Panc1 (cell line): ENCODE results near the gene PLA2G4C. TPM values are rescaled to one million over a fixed set of nuclear protein-coding genes. Genes with fewer than 3 reads are reported as not detected.

Experiments
- ATAC-seq: fragments of 200-7000 bp; cut with Tn5 transposase; 2 replicates; pipeline ENCODE4 v1.9.1; 2020; ENCODE audit warnings: mild to moderate bottlenecking, moderate library complexity
- BruUV-seq: library from RNA; stranded (reverse); fragments of 400-500 nt; replicated peaks from 2 replicates; lab custom pipeline; 2021; lab: Mats Ljungman, UMichigan
- CTCF ChIA-PET: fragments of 300-600 bp; sonication (Branson Sonifier 250); formaldehyde crosslinking; loops from one replicate; lab custom pipeline; 2022; ENCODE audit warnings: antibody characterized with exemption; lab: Charles Lee
- POLR2A ChIA-PET: fragments of 300-600 bp; sonication (Branson Sonifier 250); formaldehyde crosslinking; loops from one replicate; lab custom pipeline; 2022; ENCODE audit warnings: antibody characterized with exemption; lab: Charles Lee
- DNase-seq: peaks from one replicate; pipeline ENCODE4 v3.0.0-alpha.2; 2010; ENCODE audit warnings: low read depth, low spot score
- H3K27ac ChIP-seq: 2 replicates; pipeline ENCODE4 v1.5.1; 2011; ENCODE audit warnings: mild to moderate bottlenecking, low read length, inconsistent platforms
- H3K27me3 ChIP-seq: fragments of 200-500 bp; sonication (Bioruptor generic); 2 replicates; pipeline ENCODE4 v1.6.0; 2014; ENCODE audit warnings: low read length, inconsistent platforms; ENCODE audit not compliant: control insufficient read depth, insufficient read depth
- H3K36me3 ChIP-seq: fragments of 200-500 bp; sonication (Bioruptor generic); 2 replicates; pipeline ENCODE4 v1.5.1; 2014; ENCODE audit warnings: inconsistent platforms, mild to moderate bottlenecking, low read length, moderate library complexity; ENCODE audit not compliant: control insufficient read depth, insufficient read depth
- H3K4me1 ChIP-seq: 2 replicates; pipeline ENCODE4 v1.5.1; 2011; ENCODE audit warnings: inconsistent platforms, mild to moderate bottlenecking, low read length, moderate library complexity; ENCODE audit not compliant: control insufficient read depth, insufficient read depth
- H3K4me3 ChIP-seq, 2 experiments: 2 replicates each; pipeline ENCODE4 v1.5.1; 2011 to 2012; ENCODE audit warnings: low read depth in 2 of 2, low read length in 2 of 2, mild to moderate bottlenecking in 2 of 2, inconsistent platforms in 1 of 2, moderate library complexity in 1 of 2
- H3K9me3 ChIP-seq: fragments of 200-500 bp; sonication (Bioruptor generic); 2 replicates; pipeline ENCODE4 v1.5.1; 2014; ENCODE audit warnings: low read depth, mild to moderate bottlenecking, inconsistent platforms, low read length, moderate library complexity; ENCODE audit not compliant: control insufficient read depth, insufficient read depth
- POLR2AphosphoS5 ChIP-seq: IDR thresholded peaks from 2 replicates; pipeline ENCODE4 v1.6.1; 2012; ENCODE audit warnings: mild to moderate bottlenecking, low read depth, low read length, moderate library complexity
- SIN3A ChIP-seq: IDR thresholded peaks from 2 replicates; pipeline ENCODE4 v1.6.1; 2012; ENCODE audit warnings: low read depth, mild to moderate bottlenecking, low read length, moderate library complexity, borderline replicate concordance; ENCODE audit not compliant: insufficient read depth
- TCF7L2 ChIP-seq: IDR thresholded peaks from 2 replicates; pipeline ENCODE4 v1.6.1; 2011; ENCODE audit warnings: mild to moderate bottlenecking, low read depth, low read length, inconsistent platforms
- in situ Hi-C: cut with HindIII; loops from 2 replicates; pipeline ENCODE4 v1.10.0; 2016; ENCODE audit warnings: low sequenced_read_pairs, low pct_unique_long_range_greater_than_20kb
- intact Hi-C: fragments of 100-400 bp; cut with micrococcal nuclease; formaldehyde crosslinking; loops from one replicate; pipeline ENCODE4 v1.10.0; 2022; ENCODE audit not compliant: unreplicated experiment
- total RNA-seq: library from RNA; stranded (reverse); gene quantifications from one replicate; pipeline ENCODE4 v1.2.1, GENCODE V29; 2021; ENCODE audit not compliant: unreplicated experiment
- TF ChIP-seq, protein P1 (sequence below): fragments of 450-650 bp; IDR thresholded peaks from 2 replicates; pipeline ENCODE4 v1.5.1; 2017; ENCODE audit warnings: mild to moderate bottlenecking
- TF ChIP-seq, protein P2 (sequence below), 2 experiments: IDR thresholded peaks; 2 replicates each; pipeline ENCODE4 v1.6.1; 2011 to 2012; ENCODE audit warnings: low read depth in 2 of 2, control low read depth in 1 of 2, low read length in 1 of 2, mild to moderate bottlenecking in 1 of 2, moderate library complexity in 1 of 2; ENCODE audit not compliant: insufficient read depth in 1 of 2

Gene PLA2G4C
- total RNA-seq, 1 experiment from 2014 or later = 2.0 TPM

DNA sequence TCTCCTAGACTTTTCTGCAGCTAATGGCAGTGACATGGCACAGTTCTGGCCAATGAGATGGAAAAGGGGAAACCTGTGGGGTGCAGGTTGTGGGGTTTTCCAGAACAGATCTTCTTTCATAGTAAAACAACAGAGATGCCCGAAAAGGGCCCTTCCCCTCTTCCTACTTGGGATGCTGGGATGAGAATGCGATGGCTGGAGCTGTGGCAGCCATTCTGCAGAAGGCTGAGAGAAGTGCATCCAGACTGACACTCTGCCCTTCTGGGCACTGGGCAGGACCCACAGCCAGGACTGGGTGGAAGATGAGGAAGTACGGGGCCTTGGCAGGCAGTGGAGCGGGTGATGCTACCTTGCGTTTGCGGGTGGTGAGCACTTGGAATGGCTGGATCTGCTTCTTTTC is 16.9 kb upstream of the PLA2G4C start:
- in situ Hi-C loops (no loop called here), intact Hi-C loops (no loop called here)
- Histone ChIP-seq H3K27me3 (no peaks in the 10 kb centered on the region), H3K4me3 (no peak overlapping the region), H3K9me3 (no peaks in the 10 kb centered on the region), H3K4me1 (no peaks in the 10 kb centered on the region), H3K36me3 (no peaks in the 10 kb centered on the region), H3K27ac (no peak overlapping the region)
- no peak for ATAC-seq
- ChIA-PET CTCF (no interaction called here), POLR2A (no interaction called here)
- DNase-seq = no peak
- TF ChIP-seq, protein P1, sequence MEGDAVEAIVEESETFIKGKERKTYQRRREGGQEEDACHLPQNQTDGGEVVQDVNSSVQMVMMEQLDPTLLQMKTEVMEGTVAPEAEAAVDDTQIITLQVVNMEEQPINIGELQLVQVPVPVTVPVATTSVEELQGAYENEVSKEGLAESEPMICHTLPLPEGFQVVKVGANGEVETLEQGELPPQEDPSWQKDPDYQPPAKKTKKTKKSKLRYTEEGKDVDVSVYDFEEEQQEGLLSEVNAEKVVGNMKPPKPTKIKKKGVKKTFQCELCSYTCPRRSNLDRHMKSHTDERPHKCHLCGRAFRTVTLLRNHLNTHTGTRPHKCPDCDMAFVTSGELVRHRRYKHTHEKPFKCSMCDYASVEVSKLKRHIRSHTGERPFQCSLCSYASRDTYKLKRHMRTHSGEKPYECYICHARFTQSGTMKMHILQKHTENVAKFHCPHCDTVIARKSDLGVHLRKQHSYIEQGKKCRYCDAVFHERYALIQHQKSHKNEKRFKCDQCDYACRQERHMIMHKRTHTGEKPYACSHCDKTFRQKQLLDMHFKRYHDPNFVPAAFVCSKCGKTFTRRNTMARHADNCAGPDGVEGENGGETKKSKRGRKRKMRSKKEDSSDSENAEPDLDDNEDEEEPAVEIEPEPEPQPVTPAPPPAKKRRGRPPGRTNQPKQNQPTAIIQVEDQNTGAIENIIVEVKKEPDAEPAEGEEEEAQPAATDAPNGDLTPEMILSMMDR = no peak
- TF ChIP-seq, protein P2, sequence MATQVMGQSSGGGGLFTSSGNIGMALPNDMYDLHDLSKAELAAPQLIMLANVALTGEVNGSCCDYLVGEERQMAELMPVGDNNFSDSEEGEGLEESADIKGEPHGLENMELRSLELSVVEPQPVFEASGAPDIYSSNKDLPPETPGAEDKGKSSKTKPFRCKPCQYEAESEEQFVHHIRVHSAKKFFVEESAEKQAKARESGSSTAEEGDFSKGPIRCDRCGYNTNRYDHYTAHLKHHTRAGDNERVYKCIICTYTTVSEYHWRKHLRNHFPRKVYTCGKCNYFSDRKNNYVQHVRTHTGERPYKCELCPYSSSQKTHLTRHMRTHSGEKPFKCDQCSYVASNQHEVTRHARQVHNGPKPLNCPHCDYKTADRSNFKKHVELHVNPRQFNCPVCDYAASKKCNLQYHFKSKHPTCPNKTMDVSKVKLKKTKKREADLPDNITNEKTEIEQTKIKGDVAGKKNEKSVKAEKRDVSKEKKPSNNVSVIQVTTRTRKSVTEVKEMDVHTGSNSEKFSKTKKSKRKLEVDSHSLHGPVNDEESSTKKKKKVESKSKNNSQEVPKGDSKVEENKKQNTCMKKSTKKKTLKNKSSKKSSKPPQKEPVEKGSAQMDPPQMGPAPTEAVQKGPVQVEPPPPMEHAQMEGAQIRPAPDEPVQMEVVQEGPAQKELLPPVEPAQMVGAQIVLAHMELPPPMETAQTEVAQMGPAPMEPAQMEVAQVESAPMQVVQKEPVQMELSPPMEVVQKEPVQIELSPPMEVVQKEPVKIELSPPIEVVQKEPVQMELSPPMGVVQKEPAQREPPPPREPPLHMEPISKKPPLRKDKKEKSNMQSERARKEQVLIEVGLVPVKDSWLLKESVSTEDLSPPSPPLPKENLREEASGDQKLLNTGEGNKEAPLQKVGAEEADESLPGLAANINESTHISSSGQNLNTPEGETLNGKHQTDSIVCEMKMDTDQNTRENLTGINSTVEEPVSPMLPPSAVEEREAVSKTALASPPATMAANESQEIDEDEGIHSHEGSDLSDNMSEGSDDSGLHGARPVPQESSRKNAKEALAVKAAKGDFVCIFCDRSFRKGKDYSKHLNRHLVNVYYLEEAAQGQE (IDR thresholded peaks at IDR 0.05; ENCODE audit: insufficient read depth in 1 of 2, low read depth in 2 of 2, low read length in 1 of 2) = no peak
- no TSS peak for BruUV-seq

DNA sequence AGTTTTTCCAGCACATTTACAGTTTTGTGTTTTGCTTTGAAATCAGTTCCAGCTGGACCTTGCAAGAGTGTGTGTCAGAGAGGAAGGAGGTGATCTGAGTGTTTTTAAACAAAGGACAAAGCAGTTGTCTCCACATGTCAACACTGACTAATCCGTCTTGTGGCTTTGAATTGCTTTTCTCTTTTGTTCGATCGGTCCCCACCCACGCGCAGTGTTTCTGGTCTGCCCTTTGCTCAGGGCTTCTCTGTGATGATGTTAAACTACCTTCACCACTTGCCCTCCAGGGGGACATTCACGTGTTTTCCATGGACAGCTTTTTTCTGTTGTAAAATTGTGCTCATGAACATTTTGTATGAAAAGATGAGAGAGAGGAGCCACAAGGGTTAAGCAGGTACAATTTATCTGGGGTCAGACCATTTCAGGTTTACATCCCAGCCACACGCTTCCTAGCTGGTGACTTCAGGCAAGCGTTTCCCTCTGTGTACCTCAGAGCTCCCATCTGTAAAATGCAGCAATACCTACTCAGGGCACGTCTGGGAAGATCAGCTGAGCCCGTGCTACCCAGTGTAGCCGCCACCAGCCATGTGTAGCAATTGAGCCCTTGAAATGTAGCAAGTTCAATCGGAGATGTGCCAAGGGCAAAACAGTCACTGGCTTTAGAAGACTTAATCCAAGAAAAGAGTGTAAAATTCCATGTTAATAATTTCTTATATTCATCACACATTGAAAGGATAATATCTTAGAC is 13.5 kb upstream of the PLA2G4C start:
- no peak overlapping the region for H3K27ac ChIP-seq
- intact Hi-C loops = no loop called here
- no peak overlapping the region for H3K4me3 ChIP-seq
- DNase-seq (no peak), ATAC-seq (no peak)
- no peaks in the 10 kb centered on the region for H3K4me1 ChIP-seq
- H3K36me3 ChIP-seq = no peaks in the 10 kb centered on the region; the same call in 1 of the 2 replicates
- no peaks in the 10 kb centered on the region for H3K9me3 ChIP-seq
- ChIA-PET POLR2A (no interaction called here), CTCF (interaction anchor here (0.6 kb wide), 1 partner anchor 14 kb away, joined by 3 read pairs; no protein-coding TSS in a partner anchor)
- TF ChIP-seq, protein P1 = no peak
- no peak for TF ChIP-seq TCF7L2
- no peak for TF ChIP-seq SIN3A
- no peak for TF ChIP-seq POLR2AphosphoS5
- TF ChIP-seq, protein P2 (IDR thresholded peaks at IDR 0.05; ENCODE audit: insufficient read depth in 1 of 2, low read depth in 2 of 2, low read length in 1 of 2) = no peak
- H3K27me3 ChIP-seq = no peaks in the 10 kb centered on the region
- in situ Hi-C loops = no loop called here
- no TSS peak for BruUV-seq
